Keratinocyte (primary cell): Measurements from ENCODE around the gene PDCL2. TPM values are rescaled to one million over a fixed set of nuclear protein-coding genes. Genes with fewer than 3 reads are reported as not detected.

Experiments
- DNase-seq: peaks from one replicate; pipeline ENCODE4 v3.0.0-alpha.2; 2011; ENCODE audit warnings: low read depth, missing footprints, low spot score
- FAIRE-seq: peaks from 2 replicates; lab custom pipeline; 2011; peaks lifted over from hg19 to GRCh38; lab: Jason Lieb, UNC
- H2AFZ ChIP-seq: 2 replicates; pipeline ENCODE4 v1.6.0; 2012; ENCODE audit warnings: low read length, control low read depth, inconsistent platforms; ENCODE audit not compliant: control insufficient read depth
- H3K27ac ChIP-seq: 2 replicates; pipeline ENCODE4 v1.5.1; 2011; ENCODE audit warnings: low read length; ENCODE audit not compliant: control insufficient read depth, insufficient read depth
- H3K27me3 ChIP-seq: 3 replicates; pipeline ENCODE4 v1.6.0; 2011; ENCODE audit warnings: low read length; ENCODE audit not compliant: control insufficient read depth, insufficient read depth; ENCODE audit errors: extremely low read depth
- H3K36me3 ChIP-seq, 2 experiments: 2 replicates in 1 of 2; 3 replicates in 1 of 2; pipeline ENCODE4 v1.5.1; 2011; ENCODE audit warnings: low read length in 2 of 2, mild to moderate bottlenecking in 1 of 2; ENCODE audit not compliant: control insufficient read depth in 2 of 2, insufficient read depth in 2 of 2; ENCODE audit errors: extremely low read depth in 1 of 2
- H3K4me1 ChIP-seq: 3 replicates; pipeline ENCODE4 v1.5.1; 2011; ENCODE audit warnings: low read length; ENCODE audit not compliant: control insufficient read depth, insufficient read depth; ENCODE audit errors: extremely low read depth
- H3K4me2 ChIP-seq: 3 replicates; pipeline ENCODE4 v1.6.0; 2011; ENCODE audit warnings: low read depth, low read length; ENCODE audit not compliant: control insufficient read depth, insufficient read depth; ENCODE audit errors: extremely low read depth
- H3K4me3 ChIP-seq, 3 experiments: fragments of 200-600 bp in 1 of 3; sonication (generic) in 1 of 3; 2 replicates in 2 of 3; 3 replicates in 1 of 3; pipeline ENCODE4 v1.5.1; 2011 to 2016; ENCODE audit warnings: low read length in 3 of 3, mild to moderate bottlenecking in 3 of 3, control low read depth in 2 of 3, inconsistent platforms in 1 of 3, low read depth in 1 of 3, mixed read lengths in 1 of 3, mixed run types in 1 of 3, moderate library complexity in 1 of 3; ENCODE audit not compliant: control insufficient read depth in 2 of 3, insufficient read depth in 2 of 3; ENCODE audit errors: extremely low read depth in 1 of 3
- H3K79me2 ChIP-seq: 2 replicates; pipeline ENCODE4 v1.6.0; 2012; ENCODE audit warnings: low read length; ENCODE audit not compliant: control insufficient read depth, insufficient read depth
- H3K9ac ChIP-seq: 3 replicates; pipeline ENCODE4 v1.6.0; 2011; ENCODE audit warnings: low read length; ENCODE audit not compliant: control insufficient read depth, insufficient read depth; ENCODE audit errors: extremely low read depth
- H3K9me1 ChIP-seq: 3 replicates; pipeline ENCODE4 v1.6.0; 2011; ENCODE audit warnings: low read length; ENCODE audit not compliant: control insufficient read depth, insufficient read depth; ENCODE audit errors: extremely low read depth
- H3K9me3 ChIP-seq: 2 replicates; pipeline ENCODE4 v1.5.1; 2012; ENCODE audit warnings: low read depth, low read length; ENCODE audit not compliant: control insufficient read depth
- H4K20me1 ChIP-seq: 3 replicates; pipeline ENCODE4 v1.6.0; 2011; ENCODE audit warnings: low read length; ENCODE audit not compliant: control insufficient read depth, insufficient read depth; ENCODE audit errors: extremely low read depth
- EZH2 ChIP-seq: IDR thresholded peaks from one replicate; pipeline ENCODE4 v1.6.1; 2012; ENCODE audit warnings: inconsistent platforms, mild to moderate bottlenecking, low read length, moderate library complexity
- dilution Hi-C: fragments of 300-500 bp; cut with MboI; formaldehyde crosslinking; loops from one replicate; pipeline ENCODE4 v1.7.0; 2020; ENCODE audit warnings: low sequenced_read_pairs; ENCODE audit not compliant: extremely low pct_ligation_motif_present
- polyA plus RNA-seq, 5 experiments: library from polyadenylated mRNA; depleted of rRNA in 3 of 5; stranded (reverse) in 3 of 5; stranded (forward) in 1 of 5; unstranded in 1 of 5; fragments of >200 nt; gene quantifications; 1 replicate in 1 of 5; 2 replicates in 3 of 5; 3 replicates in 1 of 5; pipeline versions ENCODE4 v1.2.1 to v1.2.3, GENCODE V29; 2011 to 2012; ENCODE audit warnings: missing spikeins in 2 of 5, low read depth in 1 of 5, low replicate concordance in 1 of 5
- TF ChIP-seq, protein P1 (sequence below), 3 experiments: IDR thresholded peaks in 1 of 3; conservative IDR thresholded peaks in 1 of 3; optimal IDR thresholded peaks in 1 of 3; 2 replicates in 2 of 3; 3 replicates in 1 of 3; pipeline versions ENCODE3 to v1.5.1; 2011; ENCODE audit warnings: low read length in 3 of 3, mild to moderate bottlenecking in 3 of 3, moderate library complexity in 2 of 3, control low read depth in 1 of 3, inconsistent platforms in 1 of 3; ENCODE audit not compliant: insufficient read depth in 2 of 3; ENCODE audit errors: extremely low read depth in 1 of 3

Gene PDCL2
- polyA plus RNA-seq, 1 donor (not counting 4 experiments of a cell fraction or from before 2014, with no cell fraction given): not detected

DNA sequence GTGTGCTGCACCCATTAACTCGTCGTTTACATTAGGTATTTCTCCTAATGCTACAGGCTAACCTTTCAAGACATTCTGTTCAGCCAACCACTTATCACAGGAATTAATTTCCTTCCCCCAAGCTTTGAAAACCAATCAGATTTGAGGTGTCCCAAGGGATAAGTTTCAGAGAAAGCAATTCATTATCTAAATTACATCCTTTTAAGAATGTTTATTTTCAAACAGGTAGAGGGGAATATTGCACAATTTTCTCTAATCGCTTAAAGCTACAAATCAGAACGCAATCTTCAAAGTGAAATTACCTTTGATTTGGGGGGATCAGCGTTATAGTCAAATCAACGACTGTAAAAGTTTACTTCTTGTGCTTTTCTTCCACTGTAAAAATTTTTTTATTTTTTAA is 46.9 kb downstream of the PDCL2 start:
- peak overlapping the region; percentile 91 to 96 (median 93) for H3K4me3 ChIP-seq
- TF ChIP-seq EZH2: no peak
- TF ChIP-seq, protein P1, sequence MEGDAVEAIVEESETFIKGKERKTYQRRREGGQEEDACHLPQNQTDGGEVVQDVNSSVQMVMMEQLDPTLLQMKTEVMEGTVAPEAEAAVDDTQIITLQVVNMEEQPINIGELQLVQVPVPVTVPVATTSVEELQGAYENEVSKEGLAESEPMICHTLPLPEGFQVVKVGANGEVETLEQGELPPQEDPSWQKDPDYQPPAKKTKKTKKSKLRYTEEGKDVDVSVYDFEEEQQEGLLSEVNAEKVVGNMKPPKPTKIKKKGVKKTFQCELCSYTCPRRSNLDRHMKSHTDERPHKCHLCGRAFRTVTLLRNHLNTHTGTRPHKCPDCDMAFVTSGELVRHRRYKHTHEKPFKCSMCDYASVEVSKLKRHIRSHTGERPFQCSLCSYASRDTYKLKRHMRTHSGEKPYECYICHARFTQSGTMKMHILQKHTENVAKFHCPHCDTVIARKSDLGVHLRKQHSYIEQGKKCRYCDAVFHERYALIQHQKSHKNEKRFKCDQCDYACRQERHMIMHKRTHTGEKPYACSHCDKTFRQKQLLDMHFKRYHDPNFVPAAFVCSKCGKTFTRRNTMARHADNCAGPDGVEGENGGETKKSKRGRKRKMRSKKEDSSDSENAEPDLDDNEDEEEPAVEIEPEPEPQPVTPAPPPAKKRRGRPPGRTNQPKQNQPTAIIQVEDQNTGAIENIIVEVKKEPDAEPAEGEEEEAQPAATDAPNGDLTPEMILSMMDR (optimal IDR thresholded peaks at IDR 0.05 in 1 of 3, IDR thresholded peaks at IDR 0.05 in 1 of 3, conservative IDR thresholded peaks at IDR 0.05 in 1 of 3; ENCODE audit: extremely low read depth in 1 of 3, insufficient read depth in 2 of 3, low read length in 3 of 3): no peak
- peak overlapping the region; percentile 93 for H3K9ac ChIP-seq
- H3K4me1 ChIP-seq: peaks cover 42% of the 10 kb centered on the region
- H3K9me1 ChIP-seq: no peaks in the 10 kb centered on the region
- peak overlapping the region; percentile 84 for H3K4me2 ChIP-seq
- peaks cover 56% of the 10 kb centered on the region for H3K79me2 ChIP-seq
- peak overlapping the region; percentile 73 for H2AFZ ChIP-seq
- H3K36me3 ChIP-seq: peaks cover 2 to 5% of the 10 kb centered on the region in 2 experiments
- dilution Hi-C loops: no loop called here
- FAIRE-seq (peak; percentile 73), DNase-seq (no peak)
- H4K20me1 ChIP-seq: no peaks in the 10 kb centered on the region
- H3K27me3 ChIP-seq: no peaks in the 10 kb centered on the region
- H3K27ac ChIP-seq: peak overlapping the region; percentile 93
- H3K9me3 ChIP-seq: no peaks in the 10 kb centered on the region

DNA sequence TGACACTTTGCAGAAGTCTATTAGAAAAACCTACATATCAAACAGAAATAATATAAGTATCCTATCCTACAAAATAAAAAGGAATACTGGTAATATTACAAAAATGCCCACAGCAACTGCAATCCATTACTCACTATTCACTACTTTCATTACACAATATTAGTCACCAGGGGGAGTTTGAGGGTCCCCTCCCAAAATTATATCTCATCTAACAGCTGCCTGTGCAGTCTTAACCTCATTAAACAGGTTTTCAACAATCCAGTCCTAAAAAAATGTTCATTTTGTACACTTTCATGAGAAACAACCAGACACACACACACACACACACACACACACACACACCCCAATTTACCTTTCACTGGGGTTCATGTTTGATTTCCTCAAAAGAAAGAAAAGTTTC is 48.2 kb downstream of the PDCL2 start:
- peak overlapping the region in 2 of 3 experiments; percentile 91 to 93 for H3K4me3 ChIP-seq
- TF ChIP-seq EZH2: no peak
- FAIRE-seq (peak; percentile 43), DNase-seq (no peak)
- no peaks in the 10 kb centered on the region for H4K20me1 ChIP-seq
- no peaks in the 10 kb centered on the region for H3K9me1 ChIP-seq
- no peaks in the 10 kb centered on the region for H3K9me3 ChIP-seq
- peaks cover 30% of the 10 kb centered on the region for H3K4me1 ChIP-seq
- peak overlapping the region; percentile 84 for H3K4me2 ChIP-seq
- H2AFZ ChIP-seq: no peak overlapping the region
- H3K27me3 ChIP-seq: no peaks in the 10 kb centered on the region
- H3K36me3 ChIP-seq: peaks cover 2 to 5% of the 10 kb centered on the region in 2 experiments
- peak overlapping the region; percentile 93 for H3K27ac ChIP-seq
- peaks cover 67% of the 10 kb centered on the region for H3K79me2 ChIP-seq
- dilution Hi-C loops: no loop called here
- peak overlapping the region; percentile 93 for H3K9ac ChIP-seq

DNA sequence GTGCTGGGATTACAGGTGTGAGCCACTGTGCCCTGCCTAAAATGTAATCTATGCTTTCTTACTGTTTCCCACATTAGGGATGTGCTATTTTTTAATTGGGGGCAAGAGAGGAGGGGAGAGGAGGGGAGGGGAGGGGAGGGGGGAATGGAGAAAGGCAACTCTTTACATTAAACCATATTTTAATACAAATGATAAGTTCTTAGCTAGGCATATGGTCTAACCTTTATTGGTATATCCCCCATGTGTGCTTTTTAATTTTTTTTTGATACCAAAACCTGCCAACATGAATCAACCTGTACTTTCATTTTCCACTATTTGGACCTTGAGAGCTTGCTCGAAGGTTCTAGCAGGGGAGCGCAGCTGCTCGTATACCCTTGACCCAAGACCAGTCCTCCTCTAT is 51.8 kb downstream of the PDCL2 start:
- no peaks in the 10 kb centered on the region for H3K9me1 ChIP-seq
- H2AFZ ChIP-seq: no peak overlapping the region
- H3K36me3 ChIP-seq: peaks cover 2 to 5% of the 10 kb centered on the region in 2 experiments
- no peak overlapping the region for H3K4me3 ChIP-seq
- no peak for FAIRE-seq
- peaks cover 93% of the 10 kb centered on the region for H3K79me2 ChIP-seq
- no peak for DNase-seq
- no peaks in the 10 kb centered on the region for H4K20me1 ChIP-seq
- no peak overlapping the region for H3K4me2 ChIP-seq
- H3K27me3 ChIP-seq: no peaks in the 10 kb centered on the region
- no peak overlapping the region for H3K27ac ChIP-seq
- H3K4me1 ChIP-seq: peaks cover 15% of the 10 kb centered on the region
- dilution Hi-C loops: no loop called here
- no peak overlapping the region for H3K9ac ChIP-seq
- no peaks in the 10 kb centered on the region for H3K9me3 ChIP-seq
- TF ChIP-seq EZH2: no peak
- TF ChIP-seq, protein P1 (optimal IDR thresholded peaks at IDR 0.05 in 1 of 3, IDR thresholded peaks at IDR 0.05 in 1 of 3, conservative IDR thresholded peaks at IDR 0.05 in 1 of 3; ENCODE audit: extremely low read depth in 1 of 3, insufficient read depth in 2 of 3, low read length in 3 of 3): no peak
